PC-3 (cell line): ENCODE data around the gene KIF20B.

Experiments
- CTCF ChIP-seq: fragments of 300-600 bp; sonication (generic); conservative IDR thresholded peaks from 2 replicates; pipeline ENCODE4 v1.5.1; 2017; ENCODE audit warnings: antibody characterized with exemption, low read depth, mild to moderate bottlenecking, low read length
- EZH2phosphoT487 ChIP-seq: fragments of 300-600 bp; sonication (generic); IDR thresholded peaks from 2 replicates; pipeline ENCODE4 v1.6.1; 2018; ENCODE audit warnings: mild to moderate bottlenecking, antibody characterized with exemption, low read length, borderline replicate concordance

- TF ChIP-seq CTCF (no peak), EZH2phosphoT487 (no peak)
Observed at GRCh38 chr10:89813546-89813945, 112.2 kb downstream of the KIF20B start.
